Activated T-helper 2 cell treated with anti-CD3 and anti-CD28 coated beads, Interferon-gamma antibody, Interleukin-2, Interleukin-4, amounts not matched to agents 10 μg/mL and 5 μg/mL and 100 μg/mL, durations not matched to agents 14 hours and 24 hours and 36 hours (primary cell): ENCODE results near the gene GFPT2. TPM values are rescaled to one million over a fixed set of nuclear protein-coding genes. Genes with fewer than 3 reads are reported as not detected.

Source experiments
- DNase-seq: peaks from one replicate; pipeline ENCODE4 v3.0.0; 2021; ENCODE audit warnings: low spot score
- H3K27ac Mint-ChIP-seq: one replicate; pipeline ENCODE4 v1.8.0; 2021; ENCODE audit warnings: mixed read lengths
- H3K27me3 Mint-ChIP-seq: one replicate; pipeline ENCODE4 v1.8.0; 2021; ENCODE audit warnings: low read depth, mixed read lengths
- H3K36me3 Mint-ChIP-seq: one replicate; pipeline ENCODE4 v1.8.0; 2021; ENCODE audit warnings: low read depth, mixed read lengths
- H3K4me1 Mint-ChIP-seq: one replicate; pipeline ENCODE4 v1.8.0; 2021; ENCODE audit warnings: low read depth, mixed read lengths
- H3K4me3 Mint-ChIP-seq: one replicate; pipeline ENCODE4 v1.8.0; 2021; ENCODE audit warnings: low read depth, mild to moderate bottlenecking, moderate library complexity, mixed read lengths
- H3K9me3 Mint-ChIP-seq: one replicate; pipeline ENCODE4 v1.8.0; 2021; ENCODE audit warnings: mixed read lengths
- intact Hi-C: fragments of 100-400 bp; cut with micrococcal nuclease; formaldehyde crosslinking; loops from one replicate; pipeline ENCODE4 v1.15.1; 2023
- total RNA-seq: library from RNA; stranded (reverse); gene quantifications from 2 replicates; pipeline ENCODE4 v1.2.3, GENCODE V29; 2022

The GFPT2 gene
- total RNA-seq, 1 donor from 2014 or later = not detected

DNA sequence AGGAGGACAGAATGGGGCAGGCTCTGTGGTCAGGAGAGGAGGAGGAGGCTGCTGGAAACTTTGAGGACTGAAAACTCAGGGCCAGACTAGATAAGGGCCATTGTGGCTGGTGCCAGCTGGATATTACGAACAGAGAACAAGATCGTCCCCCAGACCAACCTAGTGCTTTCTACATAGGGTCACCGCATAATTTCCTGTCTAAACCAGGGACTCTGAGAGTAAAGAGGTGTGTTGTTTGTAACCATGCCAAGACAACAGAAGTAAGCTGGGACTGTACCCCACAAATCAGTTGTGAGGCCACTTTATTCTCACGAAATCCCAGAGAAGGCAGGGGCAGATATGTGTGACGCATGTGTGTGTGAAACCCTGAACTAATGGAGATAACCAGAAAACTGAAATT is 20.3 kb upstream of the GFPT2 start:
- no peaks in the 10 kb centered on the region for H3K36me3 Mint-ChIP-seq
- intact Hi-C loops = no loop called here

DNA sequence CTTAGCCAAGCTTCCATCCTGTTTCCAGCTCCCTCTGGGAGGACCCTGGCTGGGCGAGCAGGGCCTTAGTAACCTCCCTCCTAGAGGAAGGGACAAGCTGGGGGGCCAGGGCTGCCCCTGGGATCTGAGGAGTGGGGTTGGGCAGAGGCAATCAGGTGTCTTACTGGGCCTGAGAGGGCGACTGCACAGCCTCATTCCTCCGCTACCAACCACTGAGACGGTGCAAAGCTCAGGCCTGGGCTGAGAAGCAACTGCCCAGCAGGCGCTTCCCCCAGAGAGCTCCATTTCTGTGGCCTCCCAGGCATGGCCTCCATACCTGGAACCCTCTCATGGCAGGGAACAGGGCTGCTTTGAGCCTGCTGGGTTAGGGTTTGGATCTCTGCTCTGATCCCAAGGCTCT is 18.8 kb upstream of the GFPT2 start:
- H3K27ac Mint-ChIP-seq = no peak overlapping the region
- intact Hi-C loops = no loop called here
- H3K4me1 Mint-ChIP-seq = no peaks in the 10 kb centered on the region
- DNase-seq = no peak
- H3K36me3 Mint-ChIP-seq = no peaks in the 10 kb centered on the region
- no peaks in the 10 kb centered on the region for H3K9me3 Mint-ChIP-seq
- H3K4me3 Mint-ChIP-seq = no peak overlapping the region
- no peaks in the 10 kb centered on the region for H3K27me3 Mint-ChIP-seq

More for the DNA sequence above, 20.3 kb upstream of the GFPT2 start:
- Mint-ChIP-seq H3K4me3 (no peak overlapping the region), H3K9me3 (no peaks in the 10 kb centered on the region), H3K27ac (no peak overlapping the region), H3K27me3 (no peaks in the 10 kb centered on the region), H3K4me1 (no peaks in the 10 kb centered on the region)
- DNase-seq = no peak

DNA sequence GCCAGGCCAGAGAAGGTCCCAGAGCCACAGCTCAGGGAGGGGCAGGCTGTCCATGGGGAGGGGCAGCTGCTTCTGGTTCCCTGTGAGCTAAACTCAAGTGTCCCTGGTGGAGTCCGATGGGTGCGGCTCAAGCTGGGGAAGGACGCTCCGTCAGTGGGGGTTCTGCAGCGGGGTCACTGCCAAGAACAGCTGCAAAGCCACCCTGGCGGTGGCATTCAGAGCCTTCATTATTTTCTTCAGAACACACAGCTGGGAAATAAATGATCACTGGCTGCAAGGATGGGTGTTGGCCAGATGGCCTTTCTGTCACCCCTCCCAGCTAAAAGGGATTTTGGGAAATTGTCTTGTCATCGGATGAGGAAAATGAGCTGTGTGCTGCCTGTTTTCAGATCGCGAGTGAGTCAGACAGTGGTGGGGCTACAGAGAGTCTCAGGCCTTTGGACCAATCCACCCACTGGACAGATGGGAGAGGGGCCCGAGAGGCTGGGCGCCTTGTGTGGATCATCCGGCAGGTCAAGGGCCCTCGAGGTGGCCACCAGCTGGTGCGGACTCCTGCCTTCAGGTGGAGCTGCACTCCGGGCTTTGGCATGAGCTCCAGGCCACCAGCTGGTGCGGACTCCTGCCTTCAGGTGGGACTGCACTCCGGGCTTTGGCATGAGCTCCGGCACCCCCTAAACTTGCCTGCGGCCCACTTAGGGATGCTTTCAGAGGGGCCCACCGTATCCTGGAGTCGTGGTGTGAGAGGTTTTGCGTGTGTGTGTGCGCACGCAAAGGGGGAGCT is 17.9 kb upstream of the GFPT2 start:
- Mint-ChIP-seq H3K27ac (no peak overlapping the region), H3K4me1 (no peaks in the 10 kb centered on the region), H3K9me3 (no peaks in the 10 kb centered on the region), H3K27me3 (no peaks in the 10 kb centered on the region), H3K4me3 (no peak overlapping the region), H3K36me3 (no peaks in the 10 kb centered on the region)
- intact Hi-C loops = no loop called here
- DNase-seq = no peak

DNA sequence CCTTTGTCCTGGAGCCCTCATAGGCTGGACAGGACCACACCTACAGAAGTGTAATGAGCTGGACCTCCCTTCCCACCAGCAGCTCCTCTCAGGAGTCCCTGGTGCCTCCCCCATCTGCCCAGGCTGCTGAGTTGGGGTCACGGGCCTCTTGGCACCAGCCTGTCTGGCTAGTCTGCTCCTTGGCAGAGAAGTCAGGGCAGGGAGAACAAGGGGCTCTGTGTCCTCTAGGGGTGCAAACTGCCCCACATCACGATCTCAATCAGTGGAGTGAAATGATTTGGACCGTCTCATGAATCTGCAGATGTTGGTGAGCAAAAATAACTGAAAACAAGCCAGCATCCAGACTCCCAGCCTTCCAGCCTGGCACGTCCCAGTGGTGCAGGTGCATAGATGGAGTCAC is 14.9 kb upstream of the GFPT2 start:
- no peaks in the 10 kb centered on the region for H3K27me3 Mint-ChIP-seq
- intact Hi-C loops = no loop called here
- H3K4me1 Mint-ChIP-seq = no peaks in the 10 kb centered on the region
- H3K36me3 Mint-ChIP-seq = no peaks in the 10 kb centered on the region
- DNase-seq = no peak
- H3K9me3 Mint-ChIP-seq = no peaks in the 10 kb centered on the region
- no peak overlapping the region for H3K27ac Mint-ChIP-seq
- no peak overlapping the region for H3K4me3 Mint-ChIP-seq

DNA sequence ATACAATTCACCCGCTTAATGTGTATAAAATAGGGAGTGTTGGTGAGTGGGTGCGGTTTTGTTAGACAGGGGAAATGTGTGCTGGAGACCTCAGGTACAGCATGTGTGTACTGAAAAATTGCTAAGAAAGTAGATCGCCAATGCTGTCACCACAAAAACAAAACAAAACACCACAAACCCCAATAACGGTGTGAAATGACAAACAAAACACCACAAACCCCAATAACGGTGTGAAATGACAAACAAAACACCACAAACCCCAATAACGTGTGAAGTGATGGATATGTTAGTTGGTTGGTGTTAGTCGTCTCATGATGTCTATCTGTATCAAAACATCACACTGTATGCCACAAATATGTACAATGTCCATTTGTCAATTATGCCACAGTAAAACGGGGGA is 14.2 kb upstream of the GFPT2 start:
- Mint-ChIP-seq H3K9me3 (no peaks in the 10 kb centered on the region), H3K27me3 (no peaks in the 10 kb centered on the region), H3K4me3 (no peak overlapping the region), H3K4me1 (no peaks in the 10 kb centered on the region), H3K36me3 (no peaks in the 10 kb centered on the region), H3K27ac (no peak overlapping the region)
- no peak for DNase-seq
- intact Hi-C loops = no loop called here

DNA sequence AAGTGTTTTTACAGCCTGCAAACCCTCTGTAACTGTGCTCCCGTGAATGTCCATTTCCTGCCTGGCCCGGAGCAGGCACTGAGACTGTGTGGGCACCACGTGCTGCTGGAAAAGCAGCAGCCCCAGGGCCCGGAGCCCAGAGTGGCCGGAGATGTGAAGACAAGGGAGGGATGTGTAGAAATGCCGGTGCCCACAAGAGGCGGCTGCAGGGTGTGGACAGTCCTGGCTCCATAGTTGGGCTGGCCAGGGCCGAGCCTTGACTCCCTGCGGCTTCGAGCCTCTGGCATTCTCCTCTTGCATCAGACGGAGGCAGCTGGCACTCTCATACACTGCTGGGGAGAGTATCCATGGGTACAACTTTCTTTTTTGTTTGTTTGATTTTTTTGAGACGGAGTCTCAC is 13.2 kb upstream of the GFPT2 start:
- DNase-seq = no peak
- Mint-ChIP-seq H3K27ac (no peak overlapping the region), H3K9me3 (no peaks in the 10 kb centered on the region), H3K36me3 (no peaks in the 10 kb centered on the region), H3K4me3 (no peak overlapping the region), H3K4me1 (no peaks in the 10 kb centered on the region), H3K27me3 (no peaks in the 10 kb centered on the region)
- intact Hi-C loops = no loop called here

DNA sequence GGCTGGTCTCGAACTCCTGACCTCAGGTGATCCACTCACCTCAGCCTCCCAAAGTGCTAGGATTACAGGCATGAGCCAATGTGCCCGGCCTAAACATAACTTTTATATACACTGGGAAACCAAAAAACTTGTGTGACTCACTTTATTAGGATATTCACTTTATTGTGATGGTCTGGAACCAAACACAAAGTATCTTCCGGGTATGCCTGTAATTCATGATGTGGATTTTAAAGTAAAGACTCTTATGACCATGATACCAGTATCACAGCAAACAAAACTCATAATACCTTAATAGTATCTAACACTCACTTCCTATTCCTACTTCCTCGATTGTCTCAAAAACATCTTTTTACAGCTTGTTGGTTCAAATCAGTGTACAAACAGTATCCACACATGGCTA is 12.7 kb upstream of the GFPT2 start:
- Mint-ChIP-seq H3K27me3 (no peaks in the 10 kb centered on the region), H3K4me3 (no peak overlapping the region), H3K36me3 (no peaks in the 10 kb centered on the region), H3K27ac (no peak overlapping the region), H3K9me3 (no peaks in the 10 kb centered on the region), H3K4me1 (no peaks in the 10 kb centered on the region)
- DNase-seq = no peak
- intact Hi-C loops = no loop called here

DNA sequence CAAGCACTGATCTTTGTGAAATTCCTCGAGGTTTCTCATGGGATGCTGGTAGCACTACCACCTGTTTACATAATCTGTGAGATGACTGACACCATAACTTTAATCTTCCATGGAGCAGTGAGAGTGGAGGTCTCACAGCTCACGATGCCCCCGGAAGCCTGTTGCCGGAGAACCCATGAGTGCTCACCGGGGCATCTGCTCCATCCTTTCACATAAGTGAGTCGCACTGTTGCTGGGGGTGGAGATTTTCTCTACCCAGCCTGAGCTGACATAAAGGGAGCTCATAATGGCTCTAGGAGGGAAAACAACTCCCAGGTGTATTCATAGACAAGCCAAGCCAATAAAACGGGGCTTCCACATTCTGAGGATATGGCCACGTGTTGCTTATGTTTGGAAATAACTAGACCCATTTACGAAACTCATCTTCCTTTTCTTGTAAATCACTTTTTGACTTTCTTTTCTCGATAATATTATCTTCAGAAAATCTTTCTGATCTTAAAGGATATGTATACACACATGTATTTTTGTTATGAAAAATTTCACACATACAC is 11.2 kb upstream of the GFPT2 start:
- no peak overlapping the region for H3K4me3 Mint-ChIP-seq
- no peaks in the 10 kb centered on the region for H3K27me3 Mint-ChIP-seq

DNA sequence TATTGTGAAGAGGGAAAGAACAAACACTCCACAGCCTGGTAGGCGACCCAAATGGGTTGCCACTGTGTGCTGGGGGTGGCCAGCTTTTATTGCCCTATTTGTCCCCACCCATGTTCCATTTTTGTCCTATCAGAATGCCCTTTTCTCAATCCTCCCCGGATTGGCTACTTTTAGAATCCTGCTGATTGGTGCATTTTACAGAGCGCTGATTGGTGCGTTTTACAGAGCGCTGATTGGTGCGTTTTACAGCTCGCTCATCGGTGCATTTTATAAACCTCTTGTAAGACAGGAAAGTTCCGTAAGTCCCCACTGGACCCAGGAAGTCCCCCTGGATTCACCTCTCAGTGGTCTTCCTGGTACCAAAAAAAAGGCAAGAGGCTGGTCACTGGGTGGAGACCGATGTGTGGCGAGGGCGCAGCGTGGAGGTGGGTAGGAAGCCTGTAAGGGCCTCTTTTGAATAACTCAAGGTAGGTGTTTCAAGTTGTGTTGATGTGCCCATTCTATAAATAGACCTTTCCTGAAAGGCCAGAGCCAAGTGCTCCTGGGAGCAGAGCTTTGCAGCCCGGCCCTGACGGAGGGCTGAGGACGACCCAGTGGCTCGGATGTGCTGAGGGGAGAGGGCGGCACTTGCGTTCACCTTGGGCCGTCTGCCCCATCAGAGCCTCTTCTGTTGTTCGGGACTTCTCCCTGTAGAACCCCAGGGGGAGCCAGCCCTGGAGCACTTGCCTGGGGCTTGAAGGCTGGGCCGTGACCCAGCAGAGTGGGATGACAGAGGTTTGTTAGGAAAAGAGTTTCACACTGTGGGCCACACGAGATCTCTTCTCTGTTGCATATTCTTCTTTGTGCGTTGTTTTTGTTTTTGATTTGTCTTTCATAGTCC is 7.2 kb upstream of the GFPT2 start:
- Mint-ChIP-seq H3K36me3 (no peaks in the 10 kb centered on the region), H3K4me3 (no peak overlapping the region), H3K4me1 (no peaks in the 10 kb centered on the region), H3K9me3 (no peaks in the 10 kb centered on the region), H3K27me3 (peaks cover 14% of the 10 kb centered on the region), H3K27ac (no peak overlapping the region)
- no peak for DNase-seq
- intact Hi-C loops = no loop called here

More for the DNA sequence above, 11.2 kb upstream of the GFPT2 start:
- Mint-ChIP-seq H3K36me3 (no peaks in the 10 kb centered on the region), H3K9me3 (no peaks in the 10 kb centered on the region), H3K4me1 (no peaks in the 10 kb centered on the region), H3K27ac (no peak overlapping the region)
- no peak for DNase-seq
- intact Hi-C loops = no loop called here

DNA sequence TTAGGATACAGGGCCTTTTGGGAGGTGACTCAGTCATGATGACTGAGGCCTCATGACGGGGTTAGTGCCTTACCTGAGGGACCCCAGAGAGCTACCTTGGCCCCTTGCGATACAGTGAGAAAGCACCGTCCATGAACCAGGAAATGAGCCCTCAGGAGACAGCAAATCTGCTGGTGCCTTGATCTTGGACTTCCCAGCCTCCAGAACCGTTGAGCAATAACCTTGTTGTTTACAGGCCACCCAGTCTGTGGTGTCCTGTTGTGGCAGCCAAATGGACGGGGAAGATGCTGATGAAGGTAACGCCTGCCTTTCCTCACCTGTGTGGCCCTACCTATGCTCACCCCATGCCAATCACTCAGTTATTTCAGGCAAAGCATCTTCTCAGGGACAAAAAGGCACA is 5.6 kb upstream of the GFPT2 start:
- H3K27ac Mint-ChIP-seq = no peak overlapping the region
- peaks cover 27% of the 10 kb centered on the region for H3K27me3 Mint-ChIP-seq
- no peak overlapping the region for H3K4me3 Mint-ChIP-seq
- no peaks in the 10 kb centered on the region for H3K36me3 Mint-ChIP-seq
- H3K9me3 Mint-ChIP-seq = no peaks in the 10 kb centered on the region
- H3K4me1 Mint-ChIP-seq = no peaks in the 10 kb centered on the region
- intact Hi-C loops = no loop called here
- no peak for DNase-seq

DNA sequence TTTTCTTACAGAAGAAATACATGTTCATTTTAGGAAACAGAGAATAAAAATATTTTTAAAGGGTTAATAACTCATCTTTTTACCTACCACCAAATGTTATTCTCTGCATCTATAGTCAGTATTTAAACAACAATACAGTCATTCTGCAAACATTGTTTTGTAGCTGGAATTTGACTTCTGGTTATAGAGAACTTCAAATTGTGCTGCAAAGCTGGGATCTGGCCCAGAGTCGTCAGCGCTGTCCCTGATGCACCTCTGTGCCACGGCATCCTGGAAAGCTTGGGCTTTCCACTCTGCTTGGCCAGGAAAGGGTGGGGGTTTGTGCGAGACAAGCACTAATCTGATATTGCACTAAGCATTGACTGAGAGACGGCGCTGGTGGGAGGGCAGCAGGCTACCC is 5.0 kb upstream of the GFPT2 start:
- H3K27me3 Mint-ChIP-seq = peaks cover 27% of the 10 kb centered on the region
- intact Hi-C loops = no loop called here
- no peak overlapping the region for H3K4me3 Mint-ChIP-seq
- no peak for DNase-seq
- H3K4me1 Mint-ChIP-seq = no peaks in the 10 kb centered on the region
- H3K9me3 Mint-ChIP-seq = no peaks in the 10 kb centered on the region
- no peaks in the 10 kb centered on the region for H3K36me3 Mint-ChIP-seq
- H3K27ac Mint-ChIP-seq = no peak overlapping the region

DNA sequence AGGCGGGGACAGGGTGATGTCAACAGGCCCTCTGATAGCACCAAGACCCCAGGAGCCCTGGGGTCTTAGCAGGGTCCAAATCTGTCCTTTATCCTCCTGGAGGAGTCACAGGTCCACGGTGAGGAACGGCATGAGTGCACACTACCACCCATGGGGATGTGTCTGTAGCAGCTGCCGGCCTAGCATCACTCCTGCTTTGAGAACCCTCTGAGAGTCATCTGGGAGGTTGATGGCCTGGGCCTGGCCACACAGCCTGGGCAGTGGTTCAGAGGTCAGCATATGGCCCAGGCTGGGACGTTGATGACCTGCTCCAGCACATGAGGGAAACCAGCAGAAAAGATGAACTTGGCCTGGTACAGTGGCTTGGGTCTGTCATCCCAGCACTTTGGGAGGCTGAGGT is 1.8 kb upstream of the GFPT2 start:
- intact Hi-C loops = no loop called here
- Mint-ChIP-seq H3K27me3 (peaks cover 49% of the 10 kb centered on the region), H3K27ac (no peak overlapping the region), H3K9me3 (no peaks in the 10 kb centered on the region), H3K4me1 (no peaks in the 10 kb centered on the region), H3K36me3 (no peaks in the 10 kb centered on the region), H3K4me3 (no peak overlapping the region)
- no peak for DNase-seq

DNA sequence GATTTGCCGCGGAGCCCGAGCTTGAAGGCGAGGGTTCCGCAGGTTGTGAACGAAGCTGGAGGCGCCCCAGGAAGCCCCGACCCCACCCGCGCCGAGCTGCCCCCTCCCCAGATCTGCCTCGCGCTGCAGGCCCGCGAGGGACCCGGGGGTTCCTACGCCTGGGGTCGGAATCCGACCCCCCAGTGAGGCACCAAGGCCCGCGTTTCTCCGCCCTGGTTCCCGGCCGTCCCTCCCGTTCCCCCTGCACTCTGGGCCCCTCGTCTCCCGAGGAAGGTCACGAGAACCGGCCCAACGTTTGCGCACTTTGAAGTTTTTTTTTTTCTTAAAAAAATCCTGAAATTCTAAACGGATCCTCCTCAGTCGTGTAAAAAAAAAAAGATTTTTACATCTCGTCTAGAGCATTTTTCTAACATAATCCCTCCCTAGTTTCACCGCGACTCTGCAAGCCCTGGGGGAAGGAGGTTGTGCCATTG is 880 bp upstream of the GFPT2 start:
- intact Hi-C loops = loop anchor here (1.0 kb wide), 1 partner anchor 61 kb away; no protein-coding TSS in a partner anchor
- H3K4me1 Mint-ChIP-seq = no peaks in the 10 kb centered on the region
- peak overlapping the region; percentile 61 for H3K4me3 Mint-ChIP-seq
- H3K27me3 Mint-ChIP-seq = peaks cover 54% of the 10 kb centered on the region
- no peaks in the 10 kb centered on the region for H3K9me3 Mint-ChIP-seq
- no peak for DNase-seq
- H3K27ac Mint-ChIP-seq = no peak overlapping the region
- H3K36me3 Mint-ChIP-seq = no peaks in the 10 kb centered on the region
